Esophagus mucosa (tissue), 1 donor: ENCODE results near the gene CCDC40. TPM values are rescaled to one million over a fixed set of nuclear protein-coding genes. Genes with fewer than 3 reads are reported as not detected.
A peak's percentile ranks its signal among the peaks of the same experiment; 100 is the strongest.
"Not testable (repeated sequence)": the region's sequence is repeated elsewhere in the genome, so short reads cannot be mapped to it uniquely, and the experiment has no call there.

Source experiments
- ATAC-seq: fragments of 200-7000 bp; cut with Tn5 transposase; one replicate; pipeline ENCODE4 v1.9.1; 2020
- total RNA-seq: library from RNA; stranded (reverse); gene quantifications from one replicate; pipeline ENCODE4 v1.2.4, GENCODE V29; 2023
- donor health status: DM: yes; HTN: yes; CAD: no.

CCDC40 gene
- total RNA-seq, 1 donor from 2014 or later = 0.72 TPM

DNA sequence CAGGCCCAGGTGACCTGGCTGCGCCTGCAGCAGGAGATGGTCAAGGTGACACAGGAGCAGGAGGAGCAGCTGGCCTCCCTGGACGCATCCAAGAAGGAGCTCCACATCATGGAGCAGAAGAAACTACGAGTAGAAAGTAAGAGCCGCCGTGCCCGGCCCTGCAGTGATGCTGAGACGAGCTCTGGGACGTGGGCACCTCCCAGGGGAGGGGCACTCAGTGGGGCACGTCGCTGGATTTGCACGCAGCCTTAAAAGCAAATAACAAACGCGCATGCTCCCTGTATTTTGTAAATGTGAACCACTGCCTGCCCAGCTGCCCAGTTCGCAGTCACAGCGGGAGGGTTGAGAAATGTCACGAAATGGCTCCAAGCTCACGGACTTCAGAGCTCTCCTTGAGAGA, 49.6 kb downstream of the CCDC40 start:
- no peak for ATAC-seq

DNA sequence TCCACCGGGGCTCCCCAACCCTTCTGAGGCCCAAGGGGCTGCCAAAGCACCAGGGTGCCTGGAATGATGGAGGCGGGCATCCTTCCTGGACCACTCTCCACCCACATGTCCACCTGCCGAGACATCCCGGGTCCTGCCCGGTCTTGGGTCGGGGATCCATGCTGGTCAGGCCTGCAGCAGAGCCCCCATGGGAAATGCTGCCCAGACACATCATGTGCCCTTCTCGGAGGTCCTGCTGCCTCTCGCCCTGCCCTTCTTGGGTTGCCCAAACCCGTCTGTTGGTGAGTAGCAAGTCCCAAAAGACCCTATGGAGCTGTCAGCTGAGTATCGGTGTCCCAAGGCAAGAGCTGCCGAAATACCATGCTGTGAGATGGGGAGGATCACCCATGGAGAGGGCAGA, 50.2 kb downstream of the CCDC40 start:
- ATAC-seq = no peak

DNA sequence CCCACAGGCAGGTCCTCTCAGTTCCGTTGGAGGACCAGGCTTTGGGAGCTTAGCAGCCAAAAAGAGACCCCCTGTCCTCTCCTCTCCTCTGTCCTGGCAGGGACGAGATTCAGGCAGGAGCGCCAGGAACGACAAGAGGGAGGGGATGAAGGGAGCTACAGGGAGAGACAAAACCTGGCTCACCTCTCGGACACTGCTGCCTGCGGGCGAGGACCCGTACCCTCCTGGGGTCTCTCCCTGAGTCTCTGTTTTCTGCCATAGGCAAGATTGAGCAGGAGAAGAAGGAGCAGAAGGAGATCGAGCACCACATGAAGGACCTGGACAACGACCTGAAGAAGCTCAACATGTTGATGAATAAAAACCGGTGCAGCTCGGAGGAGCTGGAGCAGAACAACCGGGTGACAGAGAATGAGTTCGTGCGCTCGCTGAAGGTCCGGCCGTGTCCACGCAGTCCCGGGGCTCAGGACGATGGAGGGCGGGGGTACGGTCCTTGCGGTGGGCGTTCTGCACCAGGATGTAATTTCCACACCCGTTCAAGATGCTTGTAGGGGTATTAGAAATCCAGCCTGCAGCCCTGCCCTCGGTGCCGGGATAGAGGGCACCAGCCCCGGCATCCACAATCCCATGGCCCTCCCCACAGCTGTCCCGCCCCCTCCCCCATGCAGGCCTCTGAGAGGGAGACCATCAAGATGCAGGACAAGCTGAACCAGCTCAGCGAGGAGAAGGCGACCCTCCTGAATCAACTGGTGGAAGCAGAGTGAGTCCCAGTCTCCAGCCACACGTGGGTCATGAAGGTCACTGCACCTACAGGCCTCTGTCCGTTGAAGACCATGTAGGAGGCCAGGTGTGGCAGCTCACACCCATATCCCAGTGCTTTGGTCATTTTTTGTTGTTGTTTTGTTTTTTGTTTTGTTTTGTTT, 51.2 kb downstream of the CCDC40 start:
- no peak for ATAC-seq

DNA sequence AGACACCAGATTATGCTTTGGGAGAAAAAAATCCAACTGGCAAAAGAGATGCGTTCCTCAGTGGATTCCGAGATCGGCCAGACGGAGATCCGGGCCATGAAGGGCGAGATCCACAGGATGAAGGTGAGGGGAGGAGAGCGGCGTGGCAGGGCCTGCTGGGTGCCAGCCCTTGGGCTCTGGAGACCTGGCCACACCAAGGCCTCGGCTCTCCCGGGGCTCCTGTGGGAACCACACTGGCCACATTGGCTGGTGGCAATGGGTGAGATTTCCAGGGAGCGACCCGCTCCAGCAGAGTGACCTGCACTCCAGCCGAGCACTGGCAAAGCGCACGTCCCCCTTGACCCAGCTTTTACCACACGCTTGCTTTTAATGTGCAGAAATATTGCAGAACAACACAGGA, 53.3 kb downstream of the CCDC40 start:
- ATAC-seq = no peak

DNA sequence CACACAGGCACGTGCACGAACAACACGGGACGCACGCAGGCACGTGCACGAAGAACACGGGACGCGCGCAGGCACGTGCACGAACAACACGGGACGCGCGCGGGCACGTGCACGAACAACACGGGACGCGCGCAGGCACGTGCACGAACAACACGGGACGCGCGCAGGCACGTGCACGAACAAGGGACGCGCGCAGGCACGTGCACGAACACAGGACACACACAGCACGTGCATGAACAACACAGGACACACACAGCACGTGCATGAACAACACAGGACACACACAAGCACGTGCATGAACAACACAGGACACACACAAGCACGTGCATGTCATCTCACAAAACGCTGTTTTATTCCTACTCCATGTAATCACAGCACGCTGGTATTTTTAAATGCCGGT, 53.7 kb downstream of the CCDC40 start:
- not testable (repeated sequence) for ATAC-seq

DNA sequence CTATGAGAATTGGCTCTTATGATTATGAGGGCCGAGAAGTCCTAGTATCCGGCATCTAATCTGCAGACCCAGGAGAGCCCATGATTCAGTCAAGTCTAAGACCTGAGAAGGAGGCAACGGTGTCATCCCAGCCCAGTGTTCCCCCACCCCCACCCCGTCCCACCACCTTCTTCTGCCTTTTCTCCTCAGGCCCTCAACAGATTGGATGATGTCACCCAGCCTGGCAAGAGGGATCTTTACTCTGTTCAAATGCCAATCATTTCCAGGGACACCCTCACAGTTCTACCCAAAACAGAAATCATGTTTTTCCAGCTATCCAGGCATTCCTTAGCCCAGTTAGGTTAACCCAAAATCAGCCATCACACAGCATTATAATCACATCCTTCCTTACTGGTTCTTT, 54.9 kb downstream of the CCDC40 start:
- ATAC-seq = no peak

DNA sequence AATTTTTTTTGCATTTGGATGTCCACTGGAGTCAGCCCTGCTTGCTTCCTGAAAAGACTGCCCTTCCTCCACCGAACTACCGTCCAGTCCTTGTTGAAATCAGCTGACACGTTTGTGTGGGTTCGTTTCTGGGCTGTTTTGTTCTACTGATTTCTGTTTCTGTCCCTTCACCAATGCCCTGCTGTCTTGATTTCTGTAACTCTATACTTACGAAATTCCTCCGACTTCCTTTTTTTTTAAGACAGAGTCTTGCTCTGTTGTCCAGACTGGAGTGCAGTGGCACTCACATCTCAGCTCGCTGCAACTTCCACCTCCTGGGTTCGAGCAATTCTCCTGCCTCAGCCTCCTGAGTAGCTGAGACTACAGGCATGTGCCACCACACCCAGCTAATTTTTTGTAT, 56.5 kb downstream of the CCDC40 start:
- ATAC-seq = no peak

DNA sequence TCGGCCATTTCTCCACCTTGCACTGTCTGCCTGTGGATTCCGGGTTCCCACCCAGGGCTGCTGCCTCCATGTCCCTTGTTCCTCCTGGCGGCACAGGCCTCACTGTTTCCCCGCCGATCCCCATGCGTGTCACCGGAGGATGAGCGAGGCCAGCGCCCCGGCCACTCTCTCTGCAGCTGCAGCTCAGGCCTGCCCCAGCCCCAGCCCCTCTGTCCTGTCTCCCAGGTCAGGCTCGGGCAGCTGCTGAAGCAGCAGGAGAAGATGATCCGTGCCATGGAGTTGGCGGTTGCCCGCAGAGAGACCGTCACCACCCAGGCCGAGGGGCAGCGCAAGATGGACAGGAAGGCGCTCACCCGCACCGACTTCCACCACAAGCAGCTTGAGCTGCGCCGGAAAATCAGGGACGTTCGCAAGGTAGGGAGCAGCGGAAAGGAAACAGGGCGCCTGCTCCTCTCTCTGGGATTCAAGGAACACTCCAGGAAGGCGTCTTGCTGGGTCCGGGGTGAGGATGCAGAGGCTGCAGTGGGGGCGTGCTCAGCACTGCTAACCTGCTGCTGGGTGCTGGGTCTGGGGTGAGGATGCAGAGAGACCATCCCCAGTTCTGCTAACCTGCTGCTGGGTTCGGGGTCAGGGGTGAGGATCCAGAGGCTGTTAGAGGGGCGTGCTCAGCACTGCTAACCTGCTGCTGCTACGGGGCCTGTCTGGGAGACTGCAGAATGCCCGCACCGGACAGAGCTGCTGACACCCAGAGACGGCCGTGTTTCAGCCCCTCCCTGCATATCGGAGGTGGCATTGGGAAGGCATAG, 58.8 kb downstream of the CCDC40 start:
- peak; percentile 4 for ATAC-seq

DNA sequence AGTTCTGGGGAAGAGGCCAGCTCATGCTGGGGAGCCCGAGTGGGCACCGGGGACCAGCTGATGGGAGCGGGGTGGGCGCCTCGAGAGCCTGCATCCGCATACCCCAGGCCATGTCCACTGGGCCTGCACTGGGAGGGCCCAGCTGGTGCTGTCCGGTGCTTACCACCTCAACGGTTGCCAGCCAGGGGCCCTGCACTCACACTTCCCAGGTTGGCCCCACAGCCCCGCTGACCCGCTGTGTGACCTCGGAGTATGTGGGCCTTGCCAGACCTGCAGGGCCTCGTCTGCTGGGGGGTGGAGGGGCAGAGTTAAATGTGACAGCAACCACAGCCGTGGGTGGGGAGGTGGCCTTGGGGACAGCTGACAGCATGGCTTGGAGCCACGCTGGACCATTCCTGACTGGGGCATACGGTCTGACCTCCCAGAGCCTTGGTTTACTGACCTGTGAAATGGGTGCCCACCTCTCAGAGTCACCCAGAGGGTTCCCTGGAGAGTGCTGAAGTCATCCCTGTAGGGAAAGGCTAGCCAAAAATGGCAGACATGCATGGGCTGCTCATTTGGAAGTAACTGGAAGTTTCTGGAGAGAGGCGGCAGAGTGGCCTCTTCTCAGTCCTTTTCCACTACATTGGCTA, 59.5 kb downstream of the CCDC40 start:
- peak; percentile 15 for ATAC-seq

DNA sequence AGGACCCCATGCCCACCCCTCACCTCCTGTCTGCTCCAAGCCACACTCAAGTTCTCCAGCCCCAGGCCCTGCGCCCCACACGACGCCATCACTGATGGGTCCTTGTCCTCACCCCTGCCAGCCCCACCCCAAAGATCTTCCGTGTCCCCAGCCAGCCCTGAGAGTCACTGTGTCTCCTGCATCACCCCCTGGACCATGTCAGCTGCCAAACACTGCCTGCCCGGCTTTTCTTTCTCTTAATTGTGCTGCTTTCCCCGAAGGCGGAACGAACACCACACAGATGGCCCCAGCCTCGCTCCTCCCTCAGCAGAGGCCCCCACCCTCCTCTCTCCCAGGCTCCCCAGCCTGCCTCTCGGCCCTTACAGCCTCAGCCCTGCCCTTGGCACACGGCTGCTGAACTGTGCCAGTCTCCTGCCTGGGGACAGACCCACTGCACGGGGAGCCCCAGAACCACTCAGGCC, 60.1 kb downstream of the CCDC40 start:
- no peak for ATAC-seq

DNA sequence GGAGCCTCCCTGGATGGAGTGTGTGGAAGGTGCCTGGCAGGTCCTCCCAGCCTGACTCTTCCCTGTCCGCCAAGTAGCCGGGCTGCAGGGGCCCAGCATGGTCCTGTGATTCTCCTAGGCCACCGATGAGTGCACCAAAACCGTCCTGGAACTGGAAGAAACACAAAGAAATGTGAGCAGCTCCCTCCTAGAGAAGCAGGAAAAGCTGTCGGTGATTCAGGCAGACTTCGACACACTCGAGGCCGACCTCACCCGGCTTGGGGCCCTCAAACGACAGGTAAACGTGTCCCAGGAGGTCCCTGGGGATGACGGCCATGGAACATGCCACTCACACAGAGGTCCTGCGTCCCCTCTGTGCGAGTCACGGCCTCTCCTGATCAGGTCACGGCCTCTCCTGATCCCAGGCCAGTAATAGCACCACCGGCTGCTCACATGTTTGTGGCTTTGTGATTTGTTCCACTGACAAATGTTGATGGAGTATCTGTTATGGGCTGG, 60.7 kb downstream of the CCDC40 start:
- no peak for ATAC-seq

DNA sequence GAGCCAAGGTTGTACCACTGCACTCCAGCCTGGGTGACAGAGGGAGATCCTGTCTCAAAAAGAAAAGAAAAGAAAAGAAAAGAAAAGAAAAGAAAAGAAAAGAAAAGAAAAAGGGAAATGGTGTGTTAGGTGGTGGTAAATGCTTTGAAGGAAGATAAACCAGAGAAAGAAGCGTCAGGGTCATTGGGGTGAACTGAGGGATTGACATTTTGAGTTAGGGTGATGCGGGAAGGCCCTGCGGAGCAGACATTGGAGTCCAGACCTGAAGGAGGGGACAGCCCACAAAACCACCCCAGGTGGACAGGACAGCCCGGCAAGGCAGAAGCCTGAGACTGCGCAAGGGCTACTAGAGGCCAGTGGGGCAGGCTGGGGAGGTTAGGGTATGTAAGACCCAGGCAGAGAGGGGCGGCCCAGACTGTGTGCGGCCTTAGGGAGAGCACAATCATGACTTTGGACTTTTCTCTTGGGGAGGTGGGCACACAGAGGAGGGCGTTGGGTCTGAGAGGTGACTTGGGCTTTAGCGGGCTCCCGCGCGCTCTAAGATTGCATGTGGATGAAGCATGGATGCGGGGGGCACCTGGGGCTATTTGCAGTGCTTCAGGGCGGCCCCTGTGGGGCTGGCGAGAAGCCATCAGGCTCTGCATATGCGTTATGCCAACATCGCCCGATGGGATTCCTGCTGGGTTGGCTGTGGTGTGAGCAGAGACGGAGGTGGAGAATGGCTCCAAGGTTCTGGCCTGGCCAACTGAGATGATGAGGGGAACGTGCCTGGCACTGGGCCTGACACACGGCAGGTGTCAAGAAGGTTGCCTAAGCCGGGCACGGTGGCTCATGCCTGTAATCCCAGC, 61.6 kb downstream of the CCDC40 start:
- ATAC-seq = no peak

DNA sequence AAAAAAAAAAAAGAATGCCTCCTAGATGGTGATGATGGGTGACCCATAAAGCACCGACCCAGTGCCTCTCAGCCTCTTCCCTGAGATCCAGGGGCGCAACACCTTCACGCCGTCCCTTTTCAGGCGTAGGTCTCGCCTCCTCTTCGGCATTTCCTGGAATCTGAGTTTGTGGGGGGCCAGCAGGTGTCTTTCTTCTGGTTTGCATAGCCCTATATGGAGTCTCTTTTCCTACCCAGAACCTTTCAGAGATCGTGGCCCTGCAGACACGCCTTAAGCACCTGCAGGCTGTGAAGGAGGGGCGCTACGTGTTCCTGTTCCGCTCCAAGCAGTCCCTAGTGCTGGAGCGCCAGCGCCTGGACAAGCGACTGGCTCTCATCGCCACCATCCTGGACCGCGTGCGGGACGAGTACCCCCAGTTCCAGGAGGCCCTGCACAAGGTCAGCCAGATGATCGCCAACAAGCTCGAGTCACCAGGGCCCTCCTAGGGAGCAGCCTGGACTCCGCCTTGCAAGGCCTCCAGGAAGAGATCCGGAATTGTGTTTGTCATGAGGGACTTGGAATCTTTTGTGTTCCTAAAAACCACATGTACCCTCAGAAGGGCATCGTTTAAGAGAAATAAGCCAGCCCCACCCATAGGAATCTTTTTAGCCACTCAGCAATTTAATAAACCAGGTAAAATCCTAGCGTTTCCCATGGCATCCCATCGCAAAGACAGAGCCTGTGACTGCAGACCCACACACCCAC, 63.0 kb downstream of the CCDC40 start:
- ATAC-seq = no peak

DNA sequence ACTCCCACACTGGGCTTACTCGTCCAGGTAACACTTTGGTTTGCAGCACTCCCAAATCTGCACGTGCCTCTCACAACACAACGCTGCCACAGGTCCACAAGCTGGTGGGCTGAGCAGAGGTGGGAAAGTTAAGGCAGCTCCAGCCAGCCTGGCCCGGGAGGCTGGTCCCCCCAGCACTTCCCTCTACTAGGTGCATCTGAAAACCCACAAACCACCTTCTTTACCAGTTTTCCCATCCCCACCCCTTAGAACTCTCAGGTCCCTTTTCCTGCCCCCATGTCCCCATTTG, 63.5 kb downstream of the CCDC40 start:
- no peak for ATAC-seq

DNA sequence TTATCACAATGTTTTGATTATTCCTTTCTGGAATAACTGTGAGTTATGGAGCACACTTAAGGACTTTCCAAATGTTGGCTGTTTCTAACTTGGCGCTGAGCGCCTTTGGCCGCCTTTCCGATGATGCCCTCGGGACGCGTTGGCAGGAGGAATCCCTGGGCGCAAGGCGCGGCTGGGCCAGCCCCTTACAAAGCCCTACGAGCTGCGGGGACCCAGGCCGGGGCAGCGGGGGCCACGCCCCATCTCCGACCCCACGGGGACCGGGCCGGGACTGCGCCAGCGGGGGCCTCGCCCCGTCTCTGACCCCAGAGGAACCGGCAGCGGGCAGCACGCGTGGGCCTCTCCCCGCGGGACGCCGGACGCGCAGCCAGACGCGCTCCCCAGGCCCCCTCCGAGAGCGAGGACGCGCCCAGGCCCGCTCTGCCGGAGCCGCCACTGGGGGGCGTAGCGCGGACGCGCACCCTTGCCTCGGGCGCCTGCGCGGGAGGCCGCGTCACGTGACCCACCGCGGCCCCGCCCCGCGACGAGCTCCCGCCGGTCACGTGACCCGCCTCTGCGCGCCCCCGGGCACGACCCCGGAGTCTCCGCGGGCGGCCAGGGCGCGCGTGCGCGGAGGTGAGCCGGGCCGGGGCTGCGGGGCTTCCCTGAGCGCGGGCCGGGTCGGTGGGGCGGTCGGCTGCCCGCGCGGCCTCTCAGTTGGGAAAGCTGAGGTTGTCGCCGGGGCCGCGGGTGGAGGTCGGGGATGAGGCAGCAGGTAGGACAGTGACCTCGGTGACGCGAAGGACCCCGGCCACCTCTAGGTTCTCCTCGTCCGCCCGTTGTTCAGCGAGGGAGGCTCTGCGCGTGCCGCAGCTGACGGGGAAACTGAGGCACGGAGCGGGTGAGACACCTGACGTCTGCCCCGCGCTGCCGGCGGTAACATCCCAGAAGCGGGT, 64.8 kb downstream of the CCDC40 start, which contains the start of gene GAA:
GAA (plus strand) TSS at position 571 of the 935 bp plus-strand sequence. CDS start 3,006 bp downstream, outside the sequence.
- ATAC-seq = peak; percentile 82

DNA sequence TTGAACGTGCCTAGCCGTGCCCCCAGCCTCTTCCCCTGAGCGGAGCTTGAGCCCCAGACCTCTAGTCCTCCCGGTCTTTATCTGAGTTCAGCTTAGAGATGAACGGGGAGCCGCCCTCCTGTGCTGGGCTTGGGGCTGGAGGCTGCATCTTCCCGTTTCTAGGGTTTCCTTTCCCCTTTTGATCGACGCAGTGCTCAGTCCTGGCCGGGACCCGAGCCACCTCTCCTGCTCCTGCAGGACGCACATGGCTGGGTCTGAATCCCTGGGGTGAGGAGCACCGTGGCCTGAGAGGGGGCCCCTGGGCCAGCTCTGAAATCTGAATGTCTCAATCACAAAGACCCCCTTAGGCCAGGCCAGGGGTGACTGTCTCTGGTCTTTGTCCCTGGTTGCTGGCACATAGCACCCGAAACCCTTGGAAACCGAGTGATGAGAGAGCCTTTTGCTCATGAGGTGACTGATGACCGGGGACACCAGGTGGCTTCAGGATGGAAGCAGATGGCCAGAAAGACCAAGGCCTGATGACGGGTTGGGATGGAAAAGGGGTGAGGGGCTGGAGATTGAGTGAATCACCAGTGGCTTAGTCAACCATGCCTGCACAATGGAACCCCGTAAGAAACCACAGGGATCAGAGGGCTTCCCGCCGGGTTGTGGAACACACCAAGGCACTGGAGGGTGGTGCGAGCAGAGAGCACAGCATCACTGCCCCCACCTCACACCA, 65.7 kb downstream of the CCDC40 start:
- peak; percentile 3 for ATAC-seq

DNA sequence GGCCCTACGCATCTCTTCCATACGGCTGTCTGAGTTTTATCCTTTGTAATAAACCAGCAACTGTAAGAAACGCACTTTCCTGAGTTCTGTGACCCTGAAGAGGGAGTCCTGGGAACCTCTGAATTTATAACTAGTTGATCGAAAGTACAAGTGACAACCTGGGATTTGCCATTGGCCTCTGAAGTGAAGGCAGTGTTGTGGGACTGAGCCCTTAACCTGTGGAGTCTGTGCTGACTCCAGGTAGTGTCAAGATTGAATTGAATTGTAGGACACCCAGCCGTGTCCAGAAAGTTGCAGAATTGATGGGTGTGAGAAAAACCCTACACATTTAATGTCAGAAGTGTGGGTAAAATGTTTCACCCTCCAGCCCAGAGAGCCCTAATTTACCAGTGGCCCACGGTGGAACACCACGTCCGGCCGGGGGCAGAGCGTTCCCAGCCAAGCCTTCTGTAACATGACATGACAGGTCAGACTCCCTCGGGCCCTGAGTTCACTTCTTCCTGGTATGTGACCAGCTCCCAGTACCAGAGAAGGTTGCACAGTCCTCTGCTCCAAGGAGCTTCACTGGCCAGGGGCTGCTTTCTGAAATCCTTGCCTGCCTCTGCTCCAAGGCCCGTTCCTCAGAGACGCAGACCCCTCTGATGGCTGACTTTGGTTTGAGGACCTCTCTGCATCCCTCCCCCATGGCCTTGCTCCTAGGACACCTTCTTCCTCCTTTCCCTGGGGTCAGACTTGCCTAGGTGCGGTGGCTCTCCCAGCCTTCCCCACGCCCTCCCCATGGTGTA, 66.4 kb downstream of the CCDC40 start:
- peak; percentile 19 for ATAC-seq

DNA sequence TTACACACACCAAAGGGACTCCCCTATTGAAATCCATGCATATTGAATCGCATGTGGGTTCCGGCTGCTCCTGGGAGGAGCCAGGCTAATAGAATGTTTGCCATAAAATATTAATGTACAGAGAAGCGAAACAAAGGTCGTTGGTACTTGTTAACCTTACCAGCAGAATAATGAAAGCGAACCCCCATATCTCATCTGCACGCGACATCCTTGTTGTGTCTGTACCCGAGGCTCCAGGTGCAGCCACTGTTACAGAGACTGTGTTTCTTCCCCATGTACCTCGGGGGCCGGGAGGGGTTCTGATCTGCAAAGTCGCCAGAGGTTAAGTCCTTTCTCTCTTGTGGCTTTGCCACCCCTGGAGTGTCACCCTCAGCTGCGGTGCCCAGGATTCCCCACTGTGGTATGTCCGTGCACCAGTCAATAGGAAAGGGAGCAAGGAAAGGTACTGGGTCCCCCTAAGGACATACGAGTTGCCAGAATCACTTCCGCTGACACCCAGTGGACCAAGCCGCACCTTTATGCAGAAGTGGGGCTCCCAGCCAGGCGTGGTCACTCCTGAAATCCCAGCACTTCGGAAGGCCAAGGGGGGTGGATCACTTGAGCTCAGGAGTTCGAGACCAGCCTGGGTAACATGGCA, 67.1 kb downstream of the CCDC40 start:
- ATAC-seq = no peak
